OCI-LY1 (cell line): ENCODE data around the gene NELL1.

Source experiments
- CTCF ChIP-seq: fragments of 200-600 bp; sonication (generic), shearing (Covaris generic); IDR thresholded peaks from 2 replicates; pipeline ENCODE4 v1.5.1; 2017; ENCODE audit warnings: mild to moderate bottlenecking, antibody characterized with exemption, low read length, moderate library complexity, mixed read lengths
- EZH2 ChIP-seq: fragments of 200-600 bp; sonication (generic), shearing (Covaris generic); IDR thresholded peaks from 2 replicates; pipeline ENCODE4 v1.8.0; 2017; ENCODE audit warnings: borderline replicate concordance, mixed run types, mild to moderate bottlenecking, antibody characterized with exemption, low read length, moderate library complexity, mixed read lengths

GRCh38 chr11:21446939-21447590, 777.7 kb downstream of the NELL1 start:
- TF ChIP-seq CTCF (no peak), EZH2 (no peak)
